Immature natural killer cell (primary cell): ENCODE data around the gene CEBPE. TPM values are rescaled to one million over a fixed set of nuclear protein-coding genes. Genes with fewer than 3 reads are reported as not detected.

Source experiments
- DNase-seq, 3 donors: peaks; one replicate each; pipeline ENCODE4 v3.0.0; 2022; ENCODE audit warnings: mixed read lengths in 1 of 3
- H3K27ac Mint-ChIP-seq, 6 donors: one replicate each; pipeline ENCODE4 v1.8.0; 2020; ENCODE audit warnings: mixed read lengths in 6 of 6, mild to moderate bottlenecking in 5 of 6, inconsistent platforms in 4 of 6, moderate library complexity in 3 of 6
- H3K27me3 Mint-ChIP-seq, 3 donors: one replicate each; pipeline ENCODE4 v1.8.0; 2020 to 2021; ENCODE audit warnings: low read depth in 3 of 3, mild to moderate bottlenecking in 3 of 3, mixed read lengths in 3 of 3, moderate library complexity in 3 of 3, inconsistent platforms in 1 of 3
- H3K36me3 Mint-ChIP-seq, 3 donors: one replicate each; pipeline ENCODE4 v1.8.0; 2020; ENCODE audit warnings: mixed read lengths in 3 of 3, inconsistent platforms in 2 of 3, mild to moderate bottlenecking in 2 of 3
- H3K4me1 Mint-ChIP-seq, 2 donors: one replicate each; pipeline ENCODE4 v1.8.0; 2020; ENCODE audit warnings: inconsistent platforms in 2 of 2, mild to moderate bottlenecking in 2 of 2, mixed read lengths in 2 of 2, moderate library complexity in 1 of 2
- H3K4me3 Mint-ChIP-seq, 5 donors: one replicate each; pipeline ENCODE4 v1.8.0; 2020; ENCODE audit warnings: mild to moderate bottlenecking in 5 of 5, mixed read lengths in 5 of 5, inconsistent platforms in 3 of 5, moderate library complexity in 3 of 5
- H3K9me3 Mint-ChIP-seq, 6 donors: one replicate each; pipeline ENCODE4 v1.8.0; 2020; ENCODE audit warnings: mild to moderate bottlenecking in 6 of 6, mixed read lengths in 6 of 6, inconsistent platforms in 4 of 6, moderate library complexity in 3 of 6
- polyA plus RNA-seq, 3 donors: library from polyadenylated mRNA; unstranded; fragments of 300-500 nt; fragmentation: Illumina TruSeq; gene quantifications; one replicate each; pipeline ENCODE4 v1.2.3, GENCODE V29; 2021

The CEBPE gene
- polyA plus RNA-seq, 3 donors from 2014 or later = not detected

GRCh38 chr14:23124337-23124954 is 5.4 kb upstream of the CEBPE start:
- peaks cover 0 to 5% (median 4%) of the 10 kb centered on the region in 3 donors for H3K27me3 Mint-ChIP-seq
- no peak overlapping the region for H3K4me3 Mint-ChIP-seq
- no peaks in the 10 kb centered on the region for H3K9me3 Mint-ChIP-seq

GRCh38 chr14:23123419-23123818 is 4.4 kb upstream of the CEBPE start:
- Mint-ChIP-seq H3K36me3 (no peaks in the 10 kb centered on the region), H3K9me3 (no peaks in the 10 kb centered on the region), H3K4me1 (peaks cover 10 to 12% of the 10 kb centered on the region in 2 donors), H3K4me3 (no peak overlapping the region), H3K27me3 (peaks cover 0 to 3% (median 0%) of the 10 kb centered on the region in 3 donors), H3K27ac (no peak overlapping the region)
- DNase-seq = no peak

More at GRCh38 chr14:23124337-23124954, 5.4 kb upstream of the CEBPE start:
- DNase-seq = no peak
- Mint-ChIP-seq H3K4me1 (peaks cover 10 to 12% of the 10 kb centered on the region in 2 donors), H3K36me3 (no peaks in the 10 kb centered on the region), H3K27ac (no peak overlapping the region)

GRCh38 chr14:23122086-23122485 is 3.0 kb upstream of the CEBPE start:
- Mint-ChIP-seq H3K27me3 (peaks cover 0 to 3% (median 2%) of the 10 kb centered on the region in 3 donors), H3K4me3 (no peak overlapping the region), H3K27ac (no peak overlapping the region), H3K36me3 (no peaks in the 10 kb centered on the region), H3K9me3 (no peaks in the 10 kb centered on the region), H3K4me1 (peaks cover 10 to 12% of the 10 kb centered on the region in 2 donors)
- DNase-seq = no peak

GRCh38 chr14:23121361-23121771 is 2.3 kb upstream of the CEBPE start:
- H3K27me3 Mint-ChIP-seq = peaks cover 0 to 2% (median 2%) of the 10 kb centered on the region in 3 donors
- H3K4me3 Mint-ChIP-seq = no peak overlapping the region
- H3K36me3 Mint-ChIP-seq = no peaks in the 10 kb centered on the region
- peaks cover 10 to 12% of the 10 kb centered on the region in 2 donors for H3K4me1 Mint-ChIP-seq
- H3K27ac Mint-ChIP-seq = peak overlapping the region in 2 of 6 donors; percentile 9 to 46
- H3K9me3 Mint-ChIP-seq = no peaks in the 10 kb centered on the region
- peak in 1 of 3 donors; percentile 2 for DNase-seq

GRCh38 chr14:23120541-23121251 is 1.6 kb upstream of the CEBPE start:
- peak; percentile 78 to 79 (median 79) for DNase-seq
- peaks cover 10 to 12% of the 10 kb centered on the region in 2 donors for H3K4me1 Mint-ChIP-seq
- peak overlapping the region in 3 of 6 donors; percentile 9 to 67 (median 22) for H3K27ac Mint-ChIP-seq
- H3K27me3 Mint-ChIP-seq = peaks cover 0 to 5% (median 2%) of the 10 kb centered on the region in 3 donors
- no peaks in the 10 kb centered on the region for H3K9me3 Mint-ChIP-seq
- H3K36me3 Mint-ChIP-seq = no peaks in the 10 kb centered on the region
- peak overlapping the region in 4 of 5 donors; percentile 16 to 67 (median 45) for H3K4me3 Mint-ChIP-seq

GRCh38 chr14:23119363-23120327 is 590 bp upstream of the CEBPE start:
- DNase-seq = no peak
- H3K36me3 Mint-ChIP-seq = no peaks in the 10 kb centered on the region
- H3K9me3 Mint-ChIP-seq = no peaks in the 10 kb centered on the region
- no peak overlapping the region for H3K4me3 Mint-ChIP-seq
- peak overlapping the region in 1 of 6 donors; percentile 11 for H3K27ac Mint-ChIP-seq
- H3K27me3 Mint-ChIP-seq = peaks cover 0 to 5% (median 2%) of the 10 kb centered on the region in 3 donors
- H3K4me1 Mint-ChIP-seq = peaks cover 10 to 12% of the 10 kb centered on the region in 2 donors

- Mint-ChIP-seq H3K36me3 (no peaks in the 10 kb centered on the region), H3K27ac (no peak overlapping the region), H3K27me3 (peaks cover 0 to 9% (median 4%) of the 10 kb centered on the region in 3 donors), H3K4me3 (no peak overlapping the region), H3K4me1 (peaks cover 10 to 12% of the 10 kb centered on the region in 2 donors), H3K9me3 (no peaks in the 10 kb centered on the region)
- no peak for DNase-seq
These were observed 1.6 kb downstream of the CEBPE start for GRCh38 chr14:23117371-23118020.

- Mint-ChIP-seq H3K4me3 (no peak overlapping the region), H3K4me1 (peaks cover 3 to 4% of the 10 kb centered on the region in 2 donors), H3K9me3 (no peaks in the 10 kb centered on the region), H3K36me3 (no peaks in the 10 kb centered on the region), H3K27ac (no peak overlapping the region), H3K27me3 (peaks cover 0 to 9% (median 2%) of the 10 kb centered on the region in 3 donors)
- DNase-seq = no peak
These were observed 3.1 kb downstream of the CEBPE start for GRCh38 chr14:23115918-23116317.

- no peak overlapping the region for H3K27ac Mint-ChIP-seq
- H3K36me3 Mint-ChIP-seq = no peaks in the 10 kb centered on the region
- H3K27me3 Mint-ChIP-seq = peaks cover 0 to 9% (median 2%) of the 10 kb centered on the region in 3 donors
- no peaks in the 10 kb centered on the region for H3K4me1 Mint-ChIP-seq
- DNase-seq = no peak
- H3K9me3 Mint-ChIP-seq = no peaks in the 10 kb centered on the region
- no peak overlapping the region for H3K4me3 Mint-ChIP-seq
These were observed 3.9 kb downstream of the CEBPE start for GRCh38 chr14:23115039-23115731.

- Mint-ChIP-seq H3K4me1 (no peaks in the 10 kb centered on the region), H3K27ac (no peak overlapping the region), H3K27me3 (peaks cover 0 to 9% (median 2%) of the 10 kb centered on the region in 3 donors), H3K4me3 (no peak overlapping the region), H3K9me3 (no peaks in the 10 kb centered on the region), H3K36me3 (no peaks in the 10 kb centered on the region)
- no peak for DNase-seq
These were observed 4.4 kb downstream of the CEBPE start for GRCh38 chr14:23114669-23115038.

- H3K4me1 Mint-ChIP-seq = no peaks in the 10 kb centered on the region
- H3K27me3 Mint-ChIP-seq = peaks cover 0 to 9% (median 2%) of the 10 kb centered on the region in 3 donors
- H3K4me3 Mint-ChIP-seq = no peak overlapping the region
- DNase-seq = no peak
- H3K9me3 Mint-ChIP-seq = no peaks in the 10 kb centered on the region
- H3K36me3 Mint-ChIP-seq = no peaks in the 10 kb centered on the region
- no peak overlapping the region for H3K27ac Mint-ChIP-seq
These were observed 5.0 kb downstream of the CEBPE start for GRCh38 chr14:23114120-23114458.

GRCh38 chr14:23113431-23114119 is 5.5 kb downstream of the CEBPE start:
- no peaks in the 10 kb centered on the region for H3K4me1 Mint-ChIP-seq
- no peak for DNase-seq
- H3K9me3 Mint-ChIP-seq = no peaks in the 10 kb centered on the region
- no peaks in the 10 kb centered on the region for H3K36me3 Mint-ChIP-seq
- no peak overlapping the region for H3K27ac Mint-ChIP-seq
- H3K4me3 Mint-ChIP-seq = no peak overlapping the region
- peaks cover 0 to 9% (median 2%) of the 10 kb centered on the region in 3 donors for H3K27me3 Mint-ChIP-seq
